Osteoblast (primary cell): Measurements from ENCODE around the gene RBPJL. TPM values are rescaled to one million over a fixed set of nuclear protein-coding genes. Genes with fewer than 3 reads are reported as not detected.

Source experiments
- DNase-seq: peaks from one replicate; pipeline ENCODE4 v3.0.0; 2011; ENCODE audit warnings: low spot score, mixed read lengths; ENCODE audit not compliant: insufficient read length; ENCODE audit errors: missing footprints
- H2AFZ ChIP-seq: 2 replicates; pipeline ENCODE4 v1.6.0; 2011; ENCODE audit warnings: mild to moderate bottlenecking, low read length
- H3K27ac ChIP-seq: 2 replicates; pipeline ENCODE4 v1.5.1; 2011; ENCODE audit warnings: mild to moderate bottlenecking, low read depth, low read length, moderate library complexity
- H3K27me3 ChIP-seq: 2 replicates; pipeline ENCODE4 v1.6.0; 2012; ENCODE audit warnings: mild to moderate bottlenecking, control low read depth, inconsistent platforms, low read length, moderate library complexity; ENCODE audit not compliant: insufficient read depth
- H3K36me3 ChIP-seq: 2 replicates; pipeline ENCODE4 v1.5.1; 2011; ENCODE audit warnings: mild to moderate bottlenecking, low read length, control low read depth, moderate library complexity; ENCODE audit not compliant: insufficient read depth
- H3K4me1 ChIP-seq: 2 replicates; pipeline ENCODE4 v1.5.1; 2011; ENCODE audit warnings: mild to moderate bottlenecking, low read length, control low read depth, moderate library complexity; ENCODE audit not compliant: insufficient read depth
- H3K4me2 ChIP-seq: 2 replicates; pipeline ENCODE4 v1.6.0; 2011; ENCODE audit warnings: mild to moderate bottlenecking, low read length; ENCODE audit not compliant: insufficient read depth
- H3K4me3 ChIP-seq: fragments of 200-600 bp; sonication (generic); 3 replicates; pipeline ENCODE4 v1.5.1; 2012; ENCODE audit warnings: mild to moderate bottlenecking, low read length, inconsistent platforms; ENCODE audit not compliant: insufficient read depth
- H3K79me2 ChIP-seq: 2 replicates; pipeline ENCODE4 v1.6.0; 2012; ENCODE audit warnings: mild to moderate bottlenecking, low read length, control low read depth, inconsistent platforms; ENCODE audit not compliant: insufficient read depth
- H3K9me3 ChIP-seq: 2 replicates; pipeline ENCODE4 v1.5.1; 2011; ENCODE audit warnings: low read depth, low read length, control low read depth
- H4K20me1 ChIP-seq: 2 replicates; pipeline ENCODE4 v1.6.0; 2012; ENCODE audit warnings: mild to moderate bottlenecking, low read length, control low read depth; ENCODE audit not compliant: insufficient read depth
- CTCF ChIP-seq: IDR thresholded peaks from 2 replicates; pipeline ENCODE4 v1.5.1; 2011; ENCODE audit warnings: mild to moderate bottlenecking, low read depth, low read length, moderate library complexity; ENCODE audit errors: extremely low read depth
- total RNA-seq: library from RNA; depleted of rRNA; stranded (reverse); fragments of >200 nt; gene quantifications from 2 replicates; pipeline ENCODE4 v1.2.3, GENCODE V29; 2012

The RBPJL gene
- total RNA-seq, 1 donor, result not detected

- no peaks in the 10 kb centered on the region for H3K9me3 ChIP-seq
- peak overlapping the region; percentile 53 for H3K4me3 ChIP-seq
- H3K4me2 ChIP-seq, result peak overlapping the region; percentile 76
- no peak overlapping the region for H2AFZ ChIP-seq
- no peak for TF ChIP-seq CTCF
- peak; percentile 74 for DNase-seq
- H3K27ac ChIP-seq, result peak overlapping the region; percentile 77
- peaks cover 47% of the 10 kb centered on the region for H3K4me1 ChIP-seq
- H3K27me3 ChIP-seq, result no peaks in the 10 kb centered on the region
- no peaks in the 10 kb centered on the region for H3K36me3 ChIP-seq
- no peaks in the 10 kb centered on the region for H4K20me1 ChIP-seq
- H3K79me2 ChIP-seq, result no peaks in the 10 kb centered on the region
Observed at GRCh38 chr20:45354423-45355208, 48.0 kb downstream of the RBPJL start.

GRCh38 chr20:45355209-45356084 lies 48.8 kb downstream of the RBPJL start:
- no peaks in the 10 kb centered on the region for H4K20me1 ChIP-seq
- H3K27ac ChIP-seq, result peak overlapping the region; percentile 77
- H3K27me3 ChIP-seq, result no peaks in the 10 kb centered on the region
- H3K4me2 ChIP-seq, result peak overlapping the region; percentile 76
- no peaks in the 10 kb centered on the region for H3K36me3 ChIP-seq
- no peaks in the 10 kb centered on the region for H3K9me3 ChIP-seq
- H3K4me1 ChIP-seq, result peaks cover 55% of the 10 kb centered on the region
- peak overlapping the region; percentile 53 for H3K4me3 ChIP-seq
- no peak for TF ChIP-seq CTCF
- no peak overlapping the region for H2AFZ ChIP-seq
- peak; percentile 69 for DNase-seq
- no peaks in the 10 kb centered on the region for H3K79me2 ChIP-seq

GRCh38 chr20:45358282-45359068 lies 51.8 kb downstream of the RBPJL start:
- H3K4me3 ChIP-seq, result peak overlapping the region; percentile 6
- H3K36me3 ChIP-seq, result no peaks in the 10 kb centered on the region
- no peak for TF ChIP-seq CTCF
- peak; percentile 74 for DNase-seq
- H4K20me1 ChIP-seq, result peaks cover 1% of the 10 kb centered on the region
- peak overlapping the region; percentile 68 for H3K4me2 ChIP-seq
- no peak overlapping the region for H2AFZ ChIP-seq
- no peaks in the 10 kb centered on the region for H3K27me3 ChIP-seq
- H3K4me1 ChIP-seq, result peaks cover 65% of the 10 kb centered on the region
- H3K9me3 ChIP-seq, result no peaks in the 10 kb centered on the region
- H3K79me2 ChIP-seq, result peaks cover 3% of the 10 kb centered on the region
- peak overlapping the region; percentile 89 for H3K27ac ChIP-seq
